SK-N-SH treated with all-trans-retinoic acid at 6 μM for 48 hours (cell line): Measurements from ENCODE around the gene NPAS3.

Experiments used
- ATAC-seq: fragments of 200-7000 bp; cut with Tn5 transposase; 3 replicates; pipeline ENCODE4 v1.9.1; 2020; ENCODE audit warnings: mild to moderate bottlenecking, moderate library complexity
- ARNTL ChIP-seq: fragments of 450-650 bp; formaldehyde crosslinking; IDR thresholded peaks from 2 replicates; pipeline ENCODE4 v1.5.0; 2020; ENCODE audit warnings: low read depth, mild to moderate bottlenecking, moderate library complexity, borderline replicate concordance
- BACH2 ChIP-seq: fragments of 250-450 bp; sonication (Bioruptor Pico); IDR thresholded peaks from 2 replicates; pipeline ENCODE4 v1.9.0; 2021; ENCODE audit warnings: mild to moderate bottlenecking, borderline replicate concordance
- CREB5 ChIP-seq: fragments of 250-450 bp; sonication (Bioruptor Pico); IDR thresholded peaks from 2 replicates; pipeline ENCODE4 v1.5.1; 2020; ENCODE audit warnings: low read depth, mild to moderate bottlenecking, moderate library complexity
- CSRNP3 ChIP-seq: fragments of 250-450 bp; sonication (Bioruptor Pico); IDR thresholded peaks from 2 replicates; pipeline ENCODE4 v1.5.1; 2021; ENCODE audit warnings: mild to moderate bottlenecking, moderate library complexity
- ESRRG ChIP-seq: fragments of 250-450 bp; sonication (Bioruptor Pico); IDR thresholded peaks from 2 replicates; pipeline ENCODE4 v1.6.1; 2021; ENCODE audit warnings: mild to moderate bottlenecking
- GLIS3 ChIP-seq: fragments of 250-450 bp; sonication (Bioruptor Pico); IDR thresholded peaks from 2 replicates; pipeline ENCODE4 v1.5.0; 2020; ENCODE audit warnings: mild to moderate bottlenecking, moderate library complexity
- OSR1 ChIP-seq: fragments of 250-450 bp; sonication (Bioruptor Pico); IDR thresholded peaks from 2 replicates; pipeline ENCODE4 v1.8.0; 2022; ENCODE audit warnings: moderate library complexity, mild to moderate bottlenecking, inconsistent platforms
- PATZ1 ChIP-seq: fragments of 250-450 bp; sonication (Bioruptor Pico); IDR thresholded peaks from 2 replicates; pipeline ENCODE4 v1.8.0; 2020; ENCODE audit warnings: mild to moderate bottlenecking, moderate library complexity, borderline replicate concordance
- POU6F1 ChIP-seq: fragments of 250-450 bp; sonication (Bioruptor Pico); IDR thresholded peaks from 2 replicates; pipeline ENCODE4 v1.8.0; 2021; ENCODE audit warnings: low read depth, mild to moderate bottlenecking, moderate library complexity, borderline replicate concordance
- RARB ChIP-seq: fragments of 250-450 bp; sonication (Bioruptor Pico); IDR thresholded peaks from 2 replicates; pipeline ENCODE4 v1.8.0; 2021; ENCODE audit warnings: mild to moderate bottlenecking, moderate library complexity
- TCF4 ChIP-seq: fragments of 250-450 bp; sonication (Bioruptor Pico); IDR thresholded peaks from 2 replicates; pipeline ENCODE4 v1.8.0; 2021; ENCODE audit warnings: mild to moderate bottlenecking, moderate library complexity, borderline replicate concordance
- TOX ChIP-seq: fragments of 250-450 bp; sonication (Bioruptor Pico); IDR thresholded peaks from 2 replicates; pipeline ENCODE4 v1.8.0; 2021; ENCODE audit warnings: mild to moderate bottlenecking, moderate library complexity, borderline replicate concordance
- ZFP3 ChIP-seq: fragments of 250-450 bp; sonication (Bioruptor Pico); IDR thresholded peaks from 2 replicates; pipeline ENCODE4 v1.5.0; 2020; ENCODE audit warnings: mild to moderate bottlenecking, moderate library complexity
- ZFP30 ChIP-seq: fragments of 450-650 bp; formaldehyde crosslinking; IDR thresholded peaks from 2 replicates; pipeline ENCODE4 v1.5.0; 2022; ENCODE audit warnings: mild to moderate bottlenecking, moderate library complexity
- ZNF565 ChIP-seq: fragments of 450-650 bp; formaldehyde crosslinking; conservative IDR thresholded peaks from 2 replicates; pipeline ENCODE4 v1.5.0; 2020; ENCODE audit warnings: low read depth, mild to moderate bottlenecking, moderate library complexity
- ZNF70 ChIP-seq: fragments of 450-650 bp; formaldehyde crosslinking; IDR thresholded peaks from 2 replicates; pipeline ENCODE4 v1.5.0; 2020; ENCODE audit warnings: mild to moderate bottlenecking, moderate library complexity
- ZNF8 ChIP-seq: fragments of 450-650 bp; formaldehyde crosslinking; IDR thresholded peaks from 2 replicates; pipeline ENCODE4 v1.5.0; 2020; ENCODE audit warnings: mild to moderate bottlenecking, moderate library complexity

Gene NPAS3

GRCh38 chr14:33249233-33249820 is 310.6 kb downstream of the NPAS3 start:
- TF ChIP-seq RARB (CRISPR knock-in tag) (no peak), TOX (CRISPR knock-in tag) (no peak), TCF4 (no peak), CSRNP3 (CRISPR knock-in tag) (no peak), PATZ1 (CRISPR knock-in tag) (no peak), ESRRG (CRISPR knock-in tag) (no peak), CREB5 (CRISPR knock-in tag) (no peak), ARNTL (CRISPR knock-in tag) (no peak)
- ATAC-seq: no peak

GRCh38 chr14:33250963-33251362 is 312.3 kb downstream of the NPAS3 start:
- no peak for TF ChIP-seq RARB (CRISPR knock-in tag)
- no peak for TF ChIP-seq ZNF565 (CRISPR knock-in tag)
- no peak for TF ChIP-seq CSRNP3 (CRISPR knock-in tag)
- TF ChIP-seq, all 23 proteins: peak for 0
- no peak for ATAC-seq

- TF ChIP-seq ZFP3 (CRISPR knock-in tag): no peak
- no peak for TF ChIP-seq ZNF70 (CRISPR knock-in tag)
- TF ChIP-seq ARNTL (CRISPR knock-in tag): no peak
- no peak for TF ChIP-seq ZFP30 (CRISPR knock-in tag)
- TF ChIP-seq ZNF8 (CRISPR knock-in tag): no peak
- TF ChIP-seq CSRNP3 (CRISPR knock-in tag): no peak
- no peak for TF ChIP-seq TCF4
- no peak for TF ChIP-seq TOX (CRISPR knock-in tag)
- TF ChIP-seq PATZ1 (CRISPR knock-in tag): no peak
- TF ChIP-seq, all 23 proteins: peak for 0
- ATAC-seq: no peak
Measured at GRCh38 chr14:33254342-33254741, 315.7 kb downstream of the NPAS3 start.

- no peak for ATAC-seq
- TF ChIP-seq OSR1 (CRISPR knock-in tag): no peak
- TF ChIP-seq ZFP3 (CRISPR knock-in tag): no peak
- TF ChIP-seq CSRNP3 (CRISPR knock-in tag): no peak
- TF ChIP-seq RARB (CRISPR knock-in tag): no peak
- no peak for TF ChIP-seq GLIS3 (CRISPR knock-in tag)
- no peak for TF ChIP-seq ZNF565 (CRISPR knock-in tag)
- no peak for TF ChIP-seq BACH2 (CRISPR knock-in tag)
- TF ChIP-seq POU6F1 (CRISPR knock-in tag): no peak
Measured at GRCh38 chr14:33254861-33255395, 316.2 kb downstream of the NPAS3 start.
